Esophagus squamous epithelium (tissue), 4 donors: ENCODE measurements around the gene SERPINA9.

Source experiments
- CTCF ChIP-seq, 6 experiments: fragments of 450-650 bp in 4 of 6; fragments of 200-600 bp in 2 of 6; sonication (generic) in 2 of 6; IDR thresholded peaks; one replicate each; pipeline ENCODE4 v1.5.1; 2016 to 2019; ENCODE audit warnings: antibody characterized with exemption in 6 of 6, mild to moderate bottlenecking in 4 of 6, moderate library complexity in 4 of 6
- POLR2A ChIP-seq, 4 donors: fragments of 450-650 bp; IDR thresholded peaks; one replicate each; pipeline ENCODE4 v1.6.1; 2017; ENCODE audit warnings: antibody characterized with exemption in 4 of 4, mild to moderate bottlenecking in 4 of 4, moderate library complexity in 3 of 4

GRCh38 chr14:94448071-94448808 is 27.8 kb downstream of the SERPINA9 start:
- no peak for TF ChIP-seq POLR2A (IDR thresholded peaks at IDR 0.05)
- TF ChIP-seq CTCF (IDR thresholded peaks at IDR 0.05): no peak
